Testis (tissue), 3 donors: ENCODE data around the gene TTLL10. TPM values are rescaled to one million over a fixed set of nuclear protein-coding genes. Genes with fewer than 3 reads are reported as not detected.

Source experiments
- DNase-seq: peaks from one replicate; pipeline ENCODE4 v3.0.0-alpha.2; 2019
- H3K27ac ChIP-seq, 2 donors: fragments of 200-600 bp; sonication (generic); one replicate each; pipeline ENCODE4 v1.5.1; 2019
- H3K27me3 ChIP-seq: fragments of 200-600 bp; sonication (generic); one replicate; pipeline ENCODE4 v1.5.1; 2019
- H3K36me3 ChIP-seq: fragments of 200-600 bp; sonication (generic); one replicate; pipeline ENCODE4 v1.5.1; 2017; ENCODE audit warnings: low read depth; ENCODE audit errors: missing control alignments
- H3K4me1 ChIP-seq: fragments of 200-600 bp; sonication (generic); one replicate; pipeline ENCODE4 v1.5.1; 2019
- H3K4me3 ChIP-seq, 2 donors: fragments of 200-600 bp; sonication (generic); one replicate each; pipeline ENCODE4 v1.5.1; 2017 to 2019
- H3K9me3 ChIP-seq: fragments of 200-600 bp; sonication (generic); one replicate; pipeline ENCODE4 v1.5.1; 2017
- CTCF ChIP-seq, 3 experiments: fragments of 450-650 bp in 2 of 3; fragments of 200-600 bp in 1 of 3; sonication (generic) in 1 of 3; IDR thresholded peaks; one replicate each; pipeline ENCODE4 v1.5.1; 2016 to 2019; ENCODE audit warnings: antibody characterized with exemption in 3 of 3, mild to moderate bottlenecking in 2 of 3, moderate library complexity in 1 of 3
- POLR2A ChIP-seq: fragments of 450-650 bp; IDR thresholded peaks from one replicate; pipeline ENCODE4 v1.6.1; 2017; ENCODE audit warnings: antibody characterized with exemption, mild to moderate bottlenecking, moderate library complexity
- whole genome bisulfite sequencing, 2 donors: methylation state at CpG; one replicate each; pipeline ENCODE4 v1.1.5; 2018; 5-methylcytosine and 5-hydroxymethylcytosine counted together
- intact Hi-C: fragments of 100-400 bp; cut with DNase I; formaldehyde crosslinking; loops from one replicate; pipeline ENCODE4 v1.15.1; 2023; ENCODE audit warnings: low total_unique reads
- polyA plus RNA-seq: library from polyadenylated mRNA; stranded (reverse); fragments of 350-450 nt; fragmentation: Illumina TruSeq; extraction: RNeasy Lipid Tissue Mini Kit (QIAGEN cat#74804); gene quantifications from one replicate; pipeline ENCODE4 v1.2.3, GENCODE V29; 2014; ENCODE audit warnings: low read depth, low replicate concordance; ENCODE audit not compliant: insufficient read depth
- total RNA-seq, 2 donors: library from RNA; depleted of rRNA; stranded (reverse); fragments of >200 nt; gene quantifications; one replicate each; pipeline ENCODE4 v1.2.3, GENCODE V29; 2016

TTLL10 gene
- total and polyA plus RNA-seq, 3 donors from 2014 or later, result 20.4 to 58.0 (median 44.9) TPM

- Histone ChIP-seq H3K9me3 (no peaks in the 10 kb centered on the region), H3K4me3 (no peak overlapping the region), H3K36me3 (no peaks in the 10 kb centered on the region), H3K27me3 (no peaks in the 10 kb centered on the region), H3K27ac (no peak overlapping the region), H3K4me1 (no peaks in the 10 kb centered on the region)
- intact Hi-C loops, result no loop called here
- no peak for TF ChIP-seq POLR2A
- TF ChIP-seq CTCF (IDR thresholded peaks at IDR 0.05), result no peak
- 59 to 73% methylated on average over 20 to 21 of the region's 21 CpGs for WGBS, 2 donors
- no peak for DNase-seq
Measured at GRCh38 chr1:1183221-1183747, 9.6 kb downstream of the TTLL10 start.

DNA sequence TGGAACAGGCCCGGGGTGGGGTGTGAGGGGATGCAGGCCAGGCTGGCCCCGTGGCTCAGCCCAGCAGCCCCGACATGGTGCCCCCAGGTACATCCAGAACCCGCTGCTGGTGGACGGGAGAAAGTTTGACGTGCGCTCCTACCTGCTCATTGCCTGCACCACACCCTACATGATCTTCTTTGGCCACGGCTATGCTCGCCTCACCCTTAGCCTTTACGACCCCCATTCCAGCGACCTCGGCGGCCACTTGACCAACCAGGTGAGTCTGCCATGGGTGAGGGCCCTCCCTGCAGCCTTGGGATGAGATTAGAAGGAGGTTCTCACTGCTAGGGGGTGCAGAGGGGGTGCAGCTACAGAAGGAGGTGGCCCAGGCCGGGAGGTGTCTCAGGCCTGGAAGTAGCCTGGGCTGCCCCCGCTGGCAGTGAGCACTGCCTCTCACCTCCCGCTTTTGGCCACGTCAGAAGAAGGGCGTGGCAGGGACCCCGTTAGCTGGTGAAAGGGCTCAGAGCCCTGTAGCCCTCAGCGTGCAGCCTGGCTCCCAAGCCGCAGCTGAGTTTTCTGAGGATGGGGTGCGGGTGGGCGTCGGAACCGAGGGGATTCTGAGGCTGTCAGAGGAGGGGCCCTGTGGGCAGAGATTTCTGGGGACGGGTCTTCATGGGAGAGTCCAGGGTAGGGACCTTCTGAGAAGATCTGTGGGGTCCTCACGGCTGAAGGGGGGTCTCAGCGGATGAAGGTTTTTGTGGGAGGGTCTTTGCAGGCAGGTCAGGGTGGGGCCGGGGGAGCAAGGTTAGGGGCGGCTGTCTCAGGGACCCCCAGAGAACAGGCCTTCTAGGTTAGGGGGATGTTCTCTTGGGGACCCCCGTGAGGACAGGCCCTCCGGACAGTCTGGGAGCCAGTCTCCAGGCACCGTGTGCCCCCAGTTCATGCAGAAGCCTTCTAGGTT, 10.4 kb downstream of the TTLL10 start:
- Histone ChIP-seq H3K4me1 (no peaks in the 10 kb centered on the region), H3K36me3 (no peaks in the 10 kb centered on the region), H3K27ac (no peak overlapping the region), H3K27me3 (no peaks in the 10 kb centered on the region), H3K4me3 (no peak overlapping the region), H3K9me3 (no peaks in the 10 kb centered on the region)
- no peak for DNase-seq
- WGBS, 2 donors, result 82 to 85% methylated on average over 26 to 33 of the region's 33 CpGs
- no peak for TF ChIP-seq POLR2A
- TF ChIP-seq CTCF (IDR thresholded peaks at IDR 0.05), result no peak
- intact Hi-C loops, result no loop called here

DNA sequence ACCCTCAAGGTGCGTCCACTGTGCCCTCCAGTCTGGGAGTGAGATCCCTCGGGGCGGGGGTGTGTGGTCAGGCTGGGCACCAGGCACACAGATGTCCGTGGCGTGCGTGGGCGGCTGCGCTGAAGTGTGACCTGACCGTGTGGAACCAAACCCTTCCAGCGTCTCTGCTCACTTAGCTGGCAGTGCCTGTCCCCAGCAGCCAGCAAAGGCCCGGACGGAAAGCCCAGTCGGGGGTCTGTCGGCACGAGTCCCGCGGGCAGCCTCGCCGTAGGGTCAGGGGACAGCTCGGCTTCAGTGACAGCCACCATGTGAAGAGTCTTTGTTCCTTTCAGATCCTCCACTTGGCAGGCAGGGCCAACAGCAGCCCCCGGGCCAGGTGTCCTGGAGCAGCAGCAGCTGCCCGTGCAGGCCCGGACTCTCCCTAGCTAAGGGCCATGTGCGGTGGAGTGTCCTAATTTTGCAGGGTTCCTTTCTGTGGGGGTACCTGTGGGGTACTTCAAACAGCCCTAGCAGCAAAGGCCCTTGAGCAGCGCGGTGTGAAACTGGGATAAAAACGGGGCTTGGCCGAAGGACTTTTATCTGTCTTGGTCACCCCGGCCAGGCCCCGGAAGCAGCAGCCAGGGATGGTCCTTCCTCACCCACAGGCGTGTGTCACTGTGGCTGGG, 11.6 kb downstream of the TTLL10 start:
- H3K27ac ChIP-seq, result no peak overlapping the region
- no peak overlapping the region for H3K4me3 ChIP-seq
- H3K36me3 ChIP-seq, result no peaks in the 10 kb centered on the region
- no peak for DNase-seq
- WGBS, 2 donors, result 86 to 87% methylated on average over 16 to 31 of the region's 31 CpGs
- H3K9me3 ChIP-seq, result no peaks in the 10 kb centered on the region
- intact Hi-C loops, result no loop called here
- no peaks in the 10 kb centered on the region for H3K27me3 ChIP-seq
- TF ChIP-seq POLR2A (no peak), CTCF (IDR thresholded peaks at IDR 0.05) (no peak)
- H3K4me1 ChIP-seq, result no peaks in the 10 kb centered on the region

DNA sequence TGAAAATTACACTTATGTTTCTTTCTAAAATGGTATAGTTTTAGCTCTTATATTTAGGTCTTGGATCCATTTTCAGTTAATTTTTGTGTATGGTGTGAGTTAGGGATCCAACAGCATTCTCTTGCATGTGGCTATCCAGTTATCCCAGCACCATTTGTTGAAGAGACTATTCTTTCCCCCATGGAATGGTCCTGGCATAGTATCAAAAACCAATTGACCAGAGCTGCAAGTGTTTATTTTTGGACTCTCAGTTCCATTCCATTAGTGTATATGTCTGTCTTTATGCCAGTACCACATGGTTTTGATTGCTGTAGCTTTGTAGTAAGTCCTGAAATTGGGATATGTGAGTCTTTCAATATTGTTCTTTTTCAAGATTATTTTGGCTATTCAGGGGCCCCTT, 14.3 kb downstream of the TTLL10 start:
- Histone ChIP-seq H3K9me3 (no peaks in the 10 kb centered on the region), H3K4me3 (no peak overlapping the region), H3K36me3 (no peaks in the 10 kb centered on the region), H3K4me1 (no peaks in the 10 kb centered on the region), H3K27me3 (no peaks in the 10 kb centered on the region), H3K27ac (no peak overlapping the region)
- no peak for DNase-seq
- intact Hi-C loops, result no loop called here
- TF ChIP-seq CTCF (IDR thresholded peaks at IDR 0.05), result no peak
- no peak for TF ChIP-seq POLR2A
